Measurements from ENCODE around the gene EFHC2.

- no peak for TF ChIP-seq POLR2A (IDR thresholded peaks at IDR 0.05)
- TF ChIP-seq CTCF (IDR thresholded peaks at IDR 0.05) = no peak
These were observed 26.3 kb downstream of the EFHC2 start for GRCh38 chrX:44317181-44317580.

Measured in lower leg skin (tissue), 3 donors.